Urothelium cell line (cell line): ENCODE data around the gene KRT34.
"Not testable (repeated sequence)": the region's sequence is repeated elsewhere in the genome, so short reads cannot be mapped to it uniquely, and the experiment has no call there.

Experiments used
- DNase-seq: peaks from one replicate; pipeline ENCODE4 v3.0.0; 2011; ENCODE audit warnings: low spot score, mixed read lengths
- FAIRE-seq: peaks from 2 replicates; lab custom pipeline; 2011; peaks lifted over from hg19 to GRCh38; lab: Jason Lieb, UNC

KRT34 gene

GRCh38 chr17:41404024-41404671, 22.0 kb upstream of the KRT34 start:
- FAIRE-seq = peak; percentile 90

GRCh38 chr17:41403404-41404023, 21.4 kb upstream of the KRT34 start:
- DNase-seq (no peak), FAIRE-seq (peak; percentile 69)

More at GRCh38 chr17:41404024-41404671, 22.0 kb upstream of the KRT34 start:
- DNase-seq = peak; percentile 91

GRCh38 chr17:41402161-41402560, 20.1 kb upstream of the KRT34 start:
- DNase-seq (peak; percentile 36), FAIRE-seq (no peak)

- no peak for FAIRE-seq
- DNase-seq = no peak
Measured at GRCh38 chr17:41396996-41397660, 15.0 kb upstream of the KRT34 start, which contains the start of gene KRT31. KRT31 (minus strand) TSS chr17:41397608; CDS start chr17:41397539, 69 bp downstream.

- DNase-seq (no peak), FAIRE-seq (no peak)
Measured at GRCh38 chr17:41396340-41396739, 14.2 kb upstream of the KRT34 start.

- DNase-seq = no peak
- FAIRE-seq = no peak
Measured at GRCh38 chr17:41395611-41396010, 13.5 kb upstream of the KRT34 start.

GRCh38 chr17:41395044-41395443, 12.9 kb upstream of the KRT34 start:
- not testable (repeated sequence) for DNase-seq
- peak; percentile 88 for FAIRE-seq

GRCh38 chr17:41394254-41394996, 12.3 kb upstream of the KRT34 start:
- FAIRE-seq (peak; percentile 90), DNase-seq (no peak)

- DNase-seq (no peak), FAIRE-seq (no peak)
Measured at GRCh38 chr17:41393826-41394225, 11.7 kb upstream of the KRT34 start.

GRCh38 chr17:41393294-41393693, 11.2 kb upstream of the KRT34 start:
- DNase-seq (no peak), FAIRE-seq (no peak)

GRCh38 chr17:41392278-41392677, 10.2 kb upstream of the KRT34 start:
- FAIRE-seq (no peak), DNase-seq (no peak)

- FAIRE-seq (no peak), DNase-seq (no peak)
Measured at GRCh38 chr17:41391535-41391934, 9.4 kb upstream of the KRT34 start.

GRCh38 chr17:41390411-41390938, 8.4 kb upstream of the KRT34 start:
- FAIRE-seq (no peak), DNase-seq (no peak)

GRCh38 chr17:41387670-41388069, 5.6 kb upstream of the KRT34 start:
- FAIRE-seq = no peak
- DNase-seq = no peak

GRCh38 chr17:41386227-41386626, 4.1 kb upstream of the KRT34 start:
- DNase-seq (no peak), FAIRE-seq (no peak)

- DNase-seq (no peak), FAIRE-seq (no peak)
Measured at GRCh38 chr17:41383690-41384089, 1.6 kb upstream of the KRT34 start.

- DNase-seq (no peak), FAIRE-seq (no peak)
Measured at GRCh38 chr17:41382394-41382793, 288 bp upstream of the KRT34 start.

- FAIRE-seq = peak; percentile 68
- DNase-seq = peak; percentile 65
Measured at GRCh38 chr17:41380091-41380490, 2.0 kb downstream of the KRT34 start.

GRCh38 chr17:41377546-41377945, 4.6 kb downstream of the KRT34 start:
- FAIRE-seq = no peak

GRCh38 chr17:41369713-41370112, 12.4 kb downstream of the KRT34 start, which contains the start of gene KRT33B:
KRT33B (minus strand) TSS chr17:41369813; CDS start chr17:41369750, 63 bp downstream.
- FAIRE-seq (no peak), DNase-seq (no peak)

More at GRCh38 chr17:41377546-41377945, 4.6 kb downstream of the KRT34 start:
- DNase-seq = no peak

- FAIRE-seq = peak; percentile 50
- no peak for DNase-seq
Measured at GRCh38 chr17:41369023-41369422, 13.1 kb downstream of the KRT34 start.
